GM18499 (cell line): ENCODE data around the gene NEU1.

Experiments
- ATAC-seq: cut with Tn5 transposase; IDR thresholded peaks from one replicate; pipeline ENCODE4 v1.9.1; 2021; ENCODE audit warnings: moderate number of reproducible peaks; ENCODE audit not compliant: insufficient read depth, unreplicated experiment

NEU1 gene

DNA sequence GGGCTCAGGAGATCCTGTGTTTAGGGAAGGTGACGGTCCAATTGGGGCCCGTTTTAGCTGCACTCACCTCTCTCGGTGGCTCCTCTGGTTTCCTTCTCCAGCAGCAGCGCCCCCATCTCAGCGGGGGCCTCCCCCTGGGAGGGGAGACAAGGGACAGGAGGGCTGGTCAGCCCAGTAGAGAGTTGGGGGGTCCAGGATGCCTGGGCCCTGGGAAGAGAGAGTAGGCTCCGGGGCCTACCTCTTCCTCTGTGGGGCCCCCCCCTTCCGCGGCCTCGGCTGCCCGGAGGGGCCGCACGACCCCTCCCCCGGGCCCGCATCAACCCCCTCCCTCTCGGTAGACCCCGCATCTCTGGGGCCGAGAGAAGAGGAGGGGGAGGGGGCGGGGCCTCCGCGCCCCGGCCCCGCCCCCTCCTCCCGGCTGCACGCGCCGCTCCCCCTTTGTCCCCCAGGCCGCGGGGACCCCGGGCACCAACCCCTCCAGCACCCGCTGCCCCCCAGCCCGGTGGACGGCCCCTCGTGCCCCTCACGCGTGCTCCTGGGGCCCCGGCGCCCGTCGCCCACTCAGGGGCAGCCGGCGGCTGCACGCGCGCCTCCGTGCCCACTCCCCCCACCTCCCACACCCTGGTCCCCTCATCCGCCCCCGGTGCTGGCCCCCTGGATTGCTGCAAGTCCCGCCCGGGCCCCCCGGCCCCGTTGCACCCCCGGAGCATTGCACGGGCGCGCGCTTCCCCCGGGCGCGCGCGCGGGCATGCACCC is 34.4 kb upstream of the NEU1 start:
- ATAC-seq = no peak

- no peak for ATAC-seq
These were observed 33.9 kb upstream of the NEU1 start for GRCh38 chr6:31896493-31896855.

- no peak for ATAC-seq
These were observed 30.2 kb upstream of the NEU1 start for GRCh38 chr6:31892821-31893220.

GRCh38 chr6:31889331-31889972 is 26.8 kb upstream of the NEU1 start:
- ATAC-seq = no peak

DNA sequence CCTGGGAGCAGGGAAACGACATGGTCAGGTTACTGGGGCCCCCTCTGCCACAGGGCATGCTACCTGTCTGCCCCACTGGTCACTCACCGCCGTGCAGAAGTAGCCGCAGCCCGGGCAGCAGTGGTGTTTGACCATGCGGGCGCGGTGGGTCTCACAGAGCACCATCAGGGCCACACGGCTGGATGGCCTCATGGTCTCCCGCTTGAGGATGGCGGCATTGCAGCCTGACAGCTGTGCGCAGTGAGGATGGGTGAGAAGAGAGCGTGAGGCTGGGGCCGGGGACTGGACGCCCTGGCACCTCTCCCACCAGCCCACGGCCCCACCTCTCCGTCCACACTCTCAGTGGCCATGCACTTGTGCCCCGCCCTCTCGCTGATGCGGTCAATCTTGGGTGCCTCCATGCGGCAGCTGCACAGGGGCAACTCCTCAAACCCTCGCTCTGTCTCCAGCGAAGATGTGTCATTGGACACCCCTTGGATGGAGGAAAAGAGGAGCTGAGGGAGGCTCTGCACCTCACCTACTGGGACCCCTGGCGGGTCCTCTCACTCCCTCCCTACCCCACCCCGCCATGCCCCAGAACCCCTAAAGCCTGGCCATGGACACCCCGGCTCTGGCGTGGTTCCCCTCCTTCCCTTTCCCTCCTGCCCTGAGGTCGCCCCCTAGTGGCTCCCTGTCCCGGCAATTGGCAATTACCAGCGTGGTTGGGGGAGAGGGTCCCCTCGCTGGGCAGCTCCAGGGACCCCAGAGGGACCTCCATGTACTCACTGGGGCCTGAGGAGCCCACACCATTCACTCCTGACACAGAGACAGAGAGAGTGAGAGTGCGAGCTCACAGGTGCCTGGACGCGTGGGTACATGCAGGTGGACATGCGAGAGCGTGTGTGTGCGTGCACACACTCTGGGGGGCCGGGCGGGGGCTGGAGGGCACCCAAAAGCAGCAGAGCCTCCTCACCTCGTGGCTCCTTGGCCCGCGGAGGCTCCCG is 25.9 kb upstream of the NEU1 start:
- ATAC-seq = no peak

- ATAC-seq = no peak
These were observed 24.8 kb upstream of the NEU1 start for GRCh38 chr6:31887173-31888007.

GRCh38 chr6:31886541-31886991 is 23.9 kb upstream of the NEU1 start:
- no peak for ATAC-seq

DNA sequence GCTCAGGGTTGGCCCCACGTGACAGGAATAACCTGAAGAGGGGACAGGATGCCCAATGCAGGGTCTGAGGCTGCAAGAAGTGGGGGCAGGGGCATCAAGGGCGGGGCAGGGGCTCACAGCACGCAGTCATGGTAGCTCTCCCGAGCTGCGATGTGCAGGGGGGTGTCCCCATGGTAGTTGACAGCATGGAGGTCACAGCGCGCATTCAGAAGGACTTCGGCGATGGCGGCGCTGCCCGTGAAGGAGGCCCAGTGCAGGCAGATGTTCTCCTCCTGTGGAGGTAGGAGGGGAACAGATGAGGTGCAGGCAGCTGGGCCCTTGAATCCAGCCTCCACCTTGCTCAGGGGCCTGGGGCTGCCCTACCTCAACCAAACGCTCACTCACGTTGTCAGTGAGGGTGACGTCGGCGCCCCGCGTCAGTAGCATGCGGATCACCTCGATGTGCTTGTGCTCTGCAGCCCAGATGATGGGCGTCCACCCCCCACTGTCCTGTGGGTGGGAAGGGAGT is 22.0 kb upstream of the NEU1 start:
- no peak for ATAC-seq

- ATAC-seq = no peak
These were observed 21.1 kb upstream of the NEU1 start for GRCh38 chr6:31883676-31884075.

DNA sequence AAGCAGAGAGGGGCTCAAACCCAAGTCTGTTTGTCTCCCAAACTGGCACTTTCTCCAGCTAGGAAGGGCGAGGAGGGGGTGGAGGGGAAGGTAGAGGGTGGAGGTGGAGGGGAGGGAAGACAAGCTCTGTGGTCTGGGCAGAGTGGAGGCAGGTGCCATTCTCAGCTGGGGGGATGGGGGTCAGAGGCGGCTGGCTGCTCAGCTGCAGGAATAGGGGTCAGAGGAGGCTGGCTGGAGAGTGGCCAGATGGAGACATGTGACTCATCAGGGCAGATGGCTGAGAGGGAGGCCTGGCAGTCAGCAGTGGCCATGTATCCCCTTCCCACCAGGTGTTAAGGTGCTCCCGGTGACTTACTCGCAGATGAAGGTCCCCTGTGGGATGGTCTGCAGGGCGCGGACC is 19.7 kb upstream of the NEU1 start:
- ATAC-seq = no peak

DNA sequence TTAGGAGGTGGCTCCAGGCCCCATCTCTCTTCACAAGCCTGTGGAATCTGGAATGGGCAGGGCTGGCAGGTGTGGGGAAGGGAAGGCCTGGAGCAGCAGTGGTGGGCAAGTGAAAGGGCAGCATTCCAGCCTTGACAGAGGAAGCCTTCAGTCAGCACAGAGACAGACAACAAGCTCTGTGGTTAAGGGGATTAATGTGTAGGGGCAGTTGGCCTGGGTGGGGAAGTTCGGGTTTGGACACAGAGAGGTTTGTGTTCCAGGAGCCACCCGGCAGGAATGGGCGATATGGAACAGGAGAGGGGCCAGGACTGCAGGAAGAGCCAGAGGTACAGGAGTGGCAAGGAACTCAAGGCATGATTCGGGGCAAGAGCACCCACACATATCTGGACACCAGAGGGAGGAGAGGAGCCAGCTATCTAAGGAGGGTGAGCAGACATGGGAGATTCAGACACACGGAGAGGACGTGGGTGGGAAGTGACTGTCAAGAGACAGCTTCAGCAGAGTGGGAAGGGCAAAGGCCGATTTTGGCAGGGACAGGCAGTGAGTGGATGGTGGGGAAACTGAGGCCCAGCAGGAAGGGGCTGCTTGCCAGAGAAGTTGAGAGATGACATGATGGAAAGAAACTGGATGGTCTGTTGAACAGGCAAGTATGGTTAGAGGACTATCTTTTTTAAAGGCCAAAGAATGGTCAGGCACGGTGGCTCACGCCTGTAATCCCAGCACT is 18.7 kb upstream of the NEU1 start:
- ATAC-seq = no peak

- no peak for ATAC-seq
These were observed 18.0 kb upstream of the NEU1 start for GRCh38 chr6:31880616-31881015.

DNA sequence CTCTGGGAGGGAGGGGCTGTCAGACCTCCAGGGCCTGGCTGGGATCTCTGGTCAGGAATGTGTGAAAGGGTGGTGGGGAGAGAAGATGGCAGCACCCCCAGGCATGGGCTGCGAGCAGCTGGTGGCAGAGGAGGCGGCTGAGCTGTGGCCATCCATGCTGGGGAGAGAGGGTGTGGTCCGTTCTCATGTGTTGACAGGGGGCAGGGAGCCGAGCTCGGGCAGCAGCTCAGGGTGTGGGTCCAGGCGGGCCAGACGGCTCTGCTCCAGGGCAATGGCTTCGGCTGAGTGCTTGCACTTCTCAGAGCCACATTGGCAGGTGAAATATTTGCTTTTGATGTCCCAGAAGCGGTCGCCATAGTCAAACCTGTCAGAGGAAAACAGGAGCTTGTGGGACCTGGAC is 17.3 kb upstream of the NEU1 start:
- no peak for ATAC-seq

DNA sequence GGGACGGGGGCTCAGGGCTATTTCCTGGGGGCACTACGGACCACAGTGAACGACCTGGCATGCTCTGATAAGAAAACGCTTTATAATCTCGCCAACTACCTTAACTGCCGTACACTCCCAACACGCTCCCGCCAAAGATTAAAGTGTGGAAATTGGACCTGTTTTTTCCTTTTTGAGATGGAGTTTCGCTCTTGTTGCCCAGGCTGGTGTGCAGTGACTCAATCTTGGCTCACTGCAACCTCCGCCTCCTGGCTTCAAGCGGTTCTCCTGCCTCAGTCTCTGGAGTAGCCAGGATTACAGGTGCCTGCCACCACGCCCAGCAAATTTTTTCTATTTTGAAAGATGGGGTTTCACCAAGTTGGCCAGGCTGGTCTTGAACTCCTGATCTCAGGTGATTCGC is 16.5 kb upstream of the NEU1 start:
- ATAC-seq = no peak

- no peak for ATAC-seq
These were observed 16.1 kb upstream of the NEU1 start, which contains the start of gene SLC44A4 for GRCh38 chr6:31878726-31879125. SLC44A4 (minus strand) TSS chr6:31878997; CDS start chr6:31878980, 17 bp downstream.

DNA sequence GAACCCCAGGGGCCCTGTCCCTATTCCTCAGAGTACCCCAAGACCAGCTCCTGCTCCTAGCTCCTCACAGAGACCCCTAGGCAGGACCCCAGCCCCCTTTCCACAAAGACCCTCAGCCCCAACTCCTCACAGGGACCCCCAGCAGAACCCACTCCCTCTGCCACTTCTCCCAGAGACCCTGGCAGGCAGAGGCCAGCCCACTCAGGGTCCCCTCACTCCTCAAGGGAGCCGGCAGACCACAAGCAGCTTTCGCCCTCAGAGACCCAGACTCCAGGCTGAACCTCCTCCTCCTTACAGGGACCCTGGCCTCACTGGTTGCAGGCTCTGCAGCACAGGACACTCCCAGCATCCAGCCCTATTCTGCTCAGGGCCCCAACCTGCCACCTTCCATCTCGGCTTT is 15.6 kb upstream of the NEU1 start:
- ATAC-seq = no peak

- ATAC-seq = no peak
These were observed 15.1 kb upstream of the NEU1 start for GRCh38 chr6:31877651-31878161.

- ATAC-seq = no peak
These were observed 14.6 kb upstream of the NEU1 start for GRCh38 chr6:31877125-31877650.

GRCh38 chr6:31876357-31876756 is 13.7 kb upstream of the NEU1 start:
- ATAC-seq = no peak
